ENCODE data around the gene SHB. TPM values are rescaled to one million over a fixed set of nuclear protein-coding genes. Genes with fewer than 3 reads are reported as not detected.

The SHB gene
- total RNA-seq, 8 experiments from 2014 or later: 2.8 to 12.8 (median 8.7) TPM

- no peak overlapping the region for H3K27ac ChIP-seq
- ATAC-seq (replicated peaks in 6 of 8): no peak
- H3K4me1 ChIP-seq (replicated peaks in 1 of 2): no peaks in the 10 kb centered on the region
- 67 to 100% (median 93%) methylated on average over 1 to 5 of the region's 5 CpGs; no CpG with 5 or more reads in 1 of the 10 experiments for WGBS, 10 experiments
- H3K4me3 ChIP-seq: no peak overlapping the region
- in situ Hi-C loops (cut with MboI; ENCODE audit: low pct_unique_long_range_greater_than_20kb in 2 of 9, low sequenced_read_pairs in 9 of 9, unreplicated experiment in 9 of 9): loop anchor here in 1 of 9 experiments (25.0 kb wide), 1 partner anchor 111 kb away; no protein-coding TSS in a partner anchor
Measured at GRCh38 chr9:38101423-38101822, 32.4 kb upstream of the SHB start.

DNA sequence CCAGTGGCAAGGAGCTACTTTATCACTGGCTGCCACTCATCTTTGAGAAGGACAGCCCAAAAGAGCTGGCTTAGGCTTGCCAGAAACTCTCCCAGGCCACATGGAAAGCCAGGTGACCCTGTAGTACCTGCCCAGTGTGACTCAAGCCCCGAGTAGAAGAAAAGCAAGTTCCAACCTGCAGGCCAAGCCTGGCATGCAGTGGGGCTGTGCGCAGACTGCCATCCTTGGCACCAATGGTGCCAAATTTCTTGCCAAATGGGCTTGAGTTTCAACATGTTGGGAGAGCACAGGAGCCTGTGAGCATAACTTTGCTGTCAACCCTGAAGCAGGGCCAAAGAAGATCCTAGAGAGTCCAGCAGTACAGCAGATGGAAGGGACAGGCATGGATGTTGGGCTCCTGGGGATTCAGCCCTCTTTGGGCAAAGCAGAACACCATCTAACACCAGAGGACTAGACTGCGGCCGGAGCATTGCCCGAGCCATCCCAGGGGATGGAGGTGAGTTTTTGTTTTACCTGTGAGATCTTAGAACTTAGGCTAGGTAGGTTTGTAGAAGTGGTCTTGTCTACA lies 27.3 kb upstream of the SHB start:
- Histone ChIP-seq H3K27ac (no peak overlapping the region), H3K4me1 (replicated peaks in 1 of 2) (peaks cover 3 to 5% of the 10 kb centered on the region in 2 donors), H3K4me3 (no peak overlapping the region)
- 75 to 100% (median 100%) methylated on average over 1 to 4 of the region's 5 CpGs; no CpG with 5 or more reads in 5 of the 10 experiments for WGBS, 10 experiments
- ATAC-seq (replicated peaks in 6 of 8): no peak
- in situ Hi-C loops (cut with MboI; ENCODE audit: low pct_unique_long_range_greater_than_20kb in 2 of 9, low sequenced_read_pairs in 9 of 9, unreplicated experiment in 9 of 9): loop anchor here in 4 of 9 experiments (25.0 kb wide), 5 partner anchors 116 to 291 kb away; partner anchors contain the start of genes ALDH1B1 (in 1 of the 4) and SLC25A51 (in 1 of the 4)

GRCh38 chr9:38094165-38094564 lies 25.1 kb upstream of the SHB start:
- Histone ChIP-seq H3K4me1 (replicated peaks in 1 of 2) (peaks cover 11 to 16% of the 10 kb centered on the region in 2 donors), H3K27ac (no peak overlapping the region), H3K4me3 (no peak overlapping the region)
- in situ Hi-C loops (cut with MboI; ENCODE audit: low pct_unique_long_range_greater_than_20kb in 2 of 9, low sequenced_read_pairs in 9 of 9, unreplicated experiment in 9 of 9): loop anchor here in 4 of 9 experiments (25.0 kb wide), 5 partner anchors 118 to 293 kb away; partner anchors contain the start of genes ALDH1B1 (in 1 of the 4) and SLC25A51 (in 1 of the 4)
- no peak for ATAC-seq (replicated peaks in 6 of 8)
- WGBS, 10 experiments: 67 to 100% (median 100%) methylated on average over 1 to 3 of the region's 4 CpGs; no CpG with 5 or more reads in 4 of the 10 experiments

DNA sequence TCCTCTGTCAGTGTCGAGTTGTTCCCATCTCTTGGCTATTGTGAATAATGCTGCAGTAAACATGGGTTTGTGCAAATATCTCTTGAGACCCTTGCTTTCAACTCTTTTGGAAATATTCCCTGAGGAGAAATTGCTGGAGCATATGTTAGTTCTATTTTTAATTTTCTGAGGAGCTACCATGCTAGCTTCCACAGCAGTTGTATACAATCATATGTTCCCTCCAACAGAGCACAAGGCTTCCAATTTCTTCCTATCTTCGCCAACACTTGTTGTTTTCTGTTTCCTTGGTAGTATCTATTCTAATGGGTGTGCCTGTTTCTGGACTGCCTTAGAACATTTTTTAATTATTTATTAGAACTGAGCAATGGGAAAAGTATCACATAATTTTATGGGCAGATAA lies 23.6 kb upstream of the SHB start:
- Histone ChIP-seq H3K4me1 (replicated peaks in 1 of 2) (peaks cover 16 to 17% of the 10 kb centered on the region in 2 donors), H3K4me3 (no peak overlapping the region), H3K27ac (no peak overlapping the region)
- ATAC-seq (replicated peaks in 6 of 8): no peak
- WGBS, 10 experiments: 50 to 100% (median 85%) methylated on average over 1 to 2 of the region's 2 CpGs
- in situ Hi-C loops (cut with MboI; ENCODE audit: low pct_unique_long_range_greater_than_20kb in 2 of 9, low sequenced_read_pairs in 9 of 9, unreplicated experiment in 9 of 9): loop anchor here in 4 of 9 experiments (25.0 kb wide), 5 partner anchors 120 to 295 kb away; partner anchors contain the start of genes ALDH1B1 (in 1 of the 4) and SLC25A51 (in 1 of the 4)

DNA sequence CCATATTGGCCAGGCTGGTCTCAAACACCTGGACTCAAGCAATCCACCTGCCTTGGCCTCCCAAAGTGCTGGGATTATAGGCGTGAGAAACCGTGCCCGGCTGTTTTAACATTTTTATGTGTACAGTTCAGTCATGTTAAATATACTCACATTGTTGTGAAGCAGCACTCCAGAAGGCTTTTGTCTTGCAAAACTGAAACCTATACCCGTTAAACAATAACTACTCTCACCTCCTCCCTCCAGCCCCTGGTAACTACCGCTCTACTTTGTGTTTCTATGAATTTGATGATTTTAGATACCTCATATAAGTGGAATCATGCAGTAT lies 23.1 kb upstream of the SHB start:
- no peak for ATAC-seq (replicated peaks in 6 of 8)
- no peak overlapping the region for H3K4me3 ChIP-seq
- in situ Hi-C loops (cut with MboI; ENCODE audit: low pct_unique_long_range_greater_than_20kb in 2 of 9, low sequenced_read_pairs in 9 of 9, unreplicated experiment in 9 of 9): loop anchor here in 4 of 9 experiments (25.0 kb wide), 5 partner anchors 120 to 295 kb away; partner anchors contain the start of genes ALDH1B1 (in 1 of the 4) and SLC25A51 (in 1 of the 4)
- H3K27ac ChIP-seq: no peak overlapping the region
- WGBS, 10 experiments: 71 to 100% (median 79%) methylated on average over 2 to 5 of the region's 5 CpGs; no CpG with 5 or more reads in 2 of the 10 experiments
- H3K4me1 ChIP-seq (replicated peaks in 1 of 2): peaks cover 16 to 17% of the 10 kb centered on the region in 2 donors

DNA sequence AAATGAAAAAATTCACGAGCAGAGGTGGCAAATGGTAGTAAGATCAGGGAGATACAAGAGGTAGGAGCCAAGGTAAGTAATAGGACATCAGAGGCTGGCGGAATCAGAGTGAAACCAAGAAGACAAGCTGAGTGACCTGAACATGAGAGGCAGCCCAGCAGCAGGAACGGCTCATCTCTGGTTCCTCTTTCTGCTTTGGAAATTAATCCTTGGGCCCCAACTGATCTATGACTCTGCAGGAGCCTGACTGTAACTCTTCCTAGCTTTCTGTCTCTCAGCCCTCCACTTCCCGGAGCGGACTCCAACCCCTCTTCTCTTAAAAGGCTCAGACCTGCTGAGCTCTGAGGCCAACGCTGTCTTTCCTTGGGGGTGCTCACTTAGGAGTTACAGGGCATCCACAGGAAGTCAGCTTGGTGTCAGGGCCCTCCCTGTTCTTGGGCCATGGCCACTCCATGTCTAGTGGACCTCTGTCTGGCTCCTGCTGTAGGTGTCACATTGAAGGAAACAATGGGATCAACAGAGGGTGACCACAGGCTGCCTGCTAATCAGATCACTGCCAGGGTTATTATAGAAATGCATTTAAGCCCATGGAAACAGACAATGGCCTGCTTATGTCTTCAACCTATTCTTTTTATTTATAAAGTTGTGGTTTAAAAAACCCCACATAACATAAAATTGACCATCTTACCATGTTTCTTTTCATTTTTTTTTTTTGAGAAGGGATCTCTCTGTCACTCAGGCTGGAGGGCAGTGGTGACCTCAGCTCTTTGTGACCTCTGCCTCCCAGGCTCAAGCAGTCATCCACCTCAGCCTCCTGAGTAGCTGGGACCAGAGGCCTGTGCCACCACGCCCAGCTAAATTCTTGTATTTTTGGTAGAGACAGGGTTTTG lies 22.5 kb upstream of the SHB start:
- Histone ChIP-seq H3K4me1 (replicated peaks in 1 of 2) (peaks cover 16 to 17% of the 10 kb centered on the region in 2 donors), H3K27ac (no peak overlapping the region), H3K4me3 (no peak overlapping the region)
- no peak for ATAC-seq (replicated peaks in 6 of 8)
- 17 to 100% (median 85%) methylated on average over 1 to 6 of the region's 7 CpGs; no CpG with 5 or more reads in 1 of the 10 experiments for WGBS, 10 experiments
- in situ Hi-C loops (cut with MboI; ENCODE audit: low pct_unique_long_range_greater_than_20kb in 2 of 9, low sequenced_read_pairs in 9 of 9, unreplicated experiment in 9 of 9): loop anchor here in 4 of 9 experiments (25.0 kb wide), 5 partner anchors 121 to 296 kb away; partner anchors contain the start of genes ALDH1B1 (in 1 of the 4) and SLC25A51 (in 1 of the 4)

DNA sequence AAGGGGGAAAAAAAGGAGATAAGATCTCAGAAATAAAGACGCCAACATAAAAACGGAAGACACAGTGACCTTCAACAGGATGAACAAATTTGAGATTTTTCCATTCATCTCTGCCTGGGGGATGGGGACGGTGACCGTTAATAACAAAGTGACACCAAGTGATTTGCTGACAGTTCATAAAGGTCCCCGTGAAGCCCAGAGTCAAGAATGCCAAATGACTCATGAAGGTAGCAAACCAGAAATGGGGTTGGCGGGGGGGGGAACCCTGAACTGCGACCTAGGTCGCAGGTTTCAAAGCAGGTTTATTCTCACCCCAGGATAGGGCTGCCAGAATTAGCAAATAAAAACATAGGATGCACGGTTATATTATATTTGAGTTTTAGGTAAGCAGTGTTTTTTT lies 21.1 kb upstream of the SHB start:
- Histone ChIP-seq H3K4me3 (no peak overlapping the region), H3K4me1 (replicated peaks in 1 of 2) (peaks cover 16 to 17% of the 10 kb centered on the region in 2 donors), H3K27ac (no peak overlapping the region)
- peak in 1 of 8 experiments; percentile 17 for ATAC-seq (replicated peaks in 6 of 8)
- in situ Hi-C loops (cut with MboI; ENCODE audit: low pct_unique_long_range_greater_than_20kb in 2 of 9, low sequenced_read_pairs in 9 of 9, unreplicated experiment in 9 of 9): loop anchor here in 4 of 9 experiments (25.0 kb wide), 5 partner anchors 122 to 297 kb away; partner anchors contain the start of genes ALDH1B1 (in 1 of the 4) and SLC25A51 (in 1 of the 4)
- WGBS, 10 experiments: 20 to 69% (median 53%) methylated on average over 1 to 8 of the region's 9 CpGs; no CpG with 5 or more reads in 1 of the 10 experiments

GRCh38 chr9:38089387-38090165 lies 20.5 kb upstream of the SHB start:
- peaks cover 16 to 17% of the 10 kb centered on the region in 2 donors for H3K4me1 ChIP-seq (replicated peaks in 1 of 2)
- ATAC-seq (replicated peaks in 6 of 8): peak in 1 of 8 experiments; percentile 16
- 60 to 100% (median 80%) methylated on average over 1 to 2 of the region's 2 CpGs; no CpG with 5 or more reads in 3 of the 10 experiments for WGBS, 10 experiments
- no peak overlapping the region for H3K27ac ChIP-seq
- no peak overlapping the region for H3K4me3 ChIP-seq
- in situ Hi-C loops (cut with MboI; ENCODE audit: low pct_unique_long_range_greater_than_20kb in 2 of 9, low sequenced_read_pairs in 9 of 9, unreplicated experiment in 9 of 9): loop anchor here in 4 of 9 experiments (10.0 to 25.0 kb wide), 6 partner anchors 123 to 298 kb away; partner anchors contain the start of genes ALDH1B1 (in 1 of the 4) and SLC25A51 (in 1 of the 4)

DNA sequence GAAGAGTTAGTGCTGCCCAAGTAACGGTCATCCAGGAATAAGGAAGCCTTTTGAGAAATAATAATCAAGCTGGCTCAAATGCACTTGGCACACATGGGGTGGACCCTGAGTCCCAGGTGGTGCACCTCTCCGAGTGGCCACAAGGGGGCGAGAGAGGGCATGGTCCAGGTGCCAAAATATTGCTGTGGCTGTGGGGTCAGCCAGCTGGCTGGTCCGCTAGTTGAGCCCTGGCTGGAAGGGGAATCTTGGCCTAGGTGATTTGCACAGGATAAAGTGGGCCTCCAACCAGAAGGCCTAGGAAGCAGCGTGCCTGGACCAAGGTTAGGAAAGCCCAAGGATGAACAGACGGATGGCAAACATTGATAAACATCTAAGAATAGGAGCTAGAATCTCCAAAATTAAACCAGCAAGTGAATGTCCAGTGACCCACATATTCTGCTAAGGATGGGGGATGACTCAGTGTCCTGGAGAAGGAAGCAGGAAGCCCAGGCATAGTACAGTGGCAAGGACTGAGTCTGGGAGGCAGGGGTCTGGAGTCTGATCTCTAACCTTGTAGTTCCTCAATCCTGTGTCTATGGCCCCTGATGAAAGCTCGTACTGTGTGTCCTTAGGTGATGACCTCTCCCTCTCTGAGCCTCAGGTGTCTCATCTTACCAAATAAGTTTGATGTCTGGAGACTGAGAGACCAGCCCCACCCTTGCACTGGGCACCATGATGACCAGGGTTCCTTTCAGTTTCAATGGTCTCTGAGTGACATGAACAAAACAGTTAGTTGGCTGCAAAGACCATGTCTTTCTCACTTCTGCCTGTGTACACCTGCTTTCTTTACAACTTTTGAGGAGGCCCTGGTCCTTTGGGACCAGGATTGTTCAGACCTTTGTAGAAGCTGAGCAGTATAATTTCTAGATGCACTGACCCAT lies 19.2 kb upstream of the SHB start:
- WGBS, 10 experiments: 0 to 100% (median 46%) methylated on average over 1 to 6 of the region's 7 CpGs; no CpG with 5 or more reads in 3 of the 10 experiments
- Histone ChIP-seq H3K27ac (no peak overlapping the region), H3K4me1 (replicated peaks in 1 of 2) (peaks cover 16 to 17% of the 10 kb centered on the region in 2 donors), H3K4me3 (no peak overlapping the region)
- in situ Hi-C loops (cut with MboI; ENCODE audit: low pct_unique_long_range_greater_than_20kb in 2 of 9, low sequenced_read_pairs in 9 of 9, unreplicated experiment in 9 of 9): loop anchor here in 4 of 9 experiments (10.0 to 25.0 kb wide), 6 partner anchors 124 to 299 kb away; partner anchors contain the start of genes ALDH1B1 (in 1 of the 4) and SLC25A51 (in 1 of the 4)
- peak; percentile 58 to 90 (median 68) for ATAC-seq (replicated peaks in 6 of 8)

DNA sequence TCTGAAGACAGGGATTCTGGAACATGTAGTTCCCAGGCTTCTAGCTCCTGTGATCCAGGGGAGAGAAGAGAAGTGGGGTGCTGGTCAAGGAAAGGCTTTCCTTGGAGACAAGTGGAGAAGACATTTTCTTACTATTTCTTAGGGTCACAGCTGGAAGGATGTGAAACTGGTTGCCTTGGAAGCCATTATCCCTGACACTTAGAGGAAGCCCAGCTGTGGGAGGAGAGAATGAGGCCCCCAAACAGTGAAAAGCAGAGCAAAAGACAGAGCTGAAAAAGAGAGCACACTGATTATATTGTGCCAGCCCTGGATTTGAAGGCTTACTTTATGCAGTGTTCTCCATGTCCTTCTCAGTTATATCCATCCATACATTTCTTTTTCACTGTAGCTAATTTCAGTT lies 17.5 kb upstream of the SHB start:
- H3K27ac ChIP-seq: no peak overlapping the region
- no peak overlapping the region for H3K4me3 ChIP-seq
- ATAC-seq (replicated peaks in 6 of 8): no peak
- H3K4me1 ChIP-seq (replicated peaks in 1 of 2): peaks cover 11 to 14% of the 10 kb centered on the region in 2 donors
- in situ Hi-C loops (cut with MboI; ENCODE audit: low pct_unique_long_range_greater_than_20kb in 2 of 9, low sequenced_read_pairs in 9 of 9, unreplicated experiment in 9 of 9): loop anchor here in 4 of 9 experiments (10.0 to 25.0 kb wide), 6 partner anchors 126 to 301 kb away; partner anchors contain the start of genes ALDH1B1 (in 1 of the 4) and SLC25A51 (in 1 of the 4)

DNA sequence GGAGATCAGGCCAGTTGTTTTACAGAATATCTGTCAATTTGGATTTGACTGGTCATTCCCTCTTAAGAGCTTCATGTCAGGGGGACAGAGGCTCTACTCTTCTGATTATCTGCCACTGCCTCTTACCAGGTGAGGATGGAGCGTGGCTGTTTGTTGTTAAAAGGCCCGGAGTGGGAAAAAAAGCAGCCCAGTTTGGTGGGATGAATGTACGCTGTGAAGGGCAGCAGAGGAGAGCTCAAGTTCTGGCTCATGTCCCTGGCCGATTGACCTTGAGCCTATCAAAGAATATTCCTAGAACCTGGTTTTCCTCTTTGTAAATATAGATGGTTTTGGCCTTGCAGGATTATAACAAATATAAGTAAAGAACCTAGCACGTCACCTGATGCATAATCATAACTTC lies 16.3 kb upstream of the SHB start:
- ATAC-seq (replicated peaks in 6 of 8): no peak
- Histone ChIP-seq H3K4me3 (no peak overlapping the region), H3K4me1 (replicated peaks in 1 of 2) (peaks cover 10 to 14% of the 10 kb centered on the region in 2 donors), H3K27ac (no peak overlapping the region)
- 52 to 100% (median 74%) methylated on average over 1 to 5 of the region's 5 CpGs; no CpG with 5 or more reads in 2 of the 10 experiments for WGBS, 10 experiments
- in situ Hi-C loops (cut with MboI; ENCODE audit: low pct_unique_long_range_greater_than_20kb in 2 of 9, low sequenced_read_pairs in 9 of 9, unreplicated experiment in 9 of 9): loop anchor here in 4 of 9 experiments (10.0 to 25.0 kb wide), 6 partner anchors 127 to 302 kb away; partner anchors contain the start of genes ALDH1B1 (in 1 of the 4) and SLC25A51 (in 1 of the 4)
